Neural cell (in vitro differentiated cells): ENCODE results near the gene TPP1. TPM values are rescaled to one million over a fixed set of nuclear protein-coding genes. Genes with fewer than 3 reads are reported as not detected.

Experiments used
- H2AFZ ChIP-seq: fragments of 200-600, 300-800 bp; sonication (generic), shearing (Covaris generic); 2 replicates; pipeline ENCODE4 v1.6.0; 2014; ENCODE audit warnings: low read depth, mild to moderate bottlenecking, antibody characterized with exemption, low read length, moderate library complexity
- H3F3A ChIP-seq: fragments of 200-600 bp; shearing (Covaris generic); 2 replicates; pipeline ENCODE4 v1.6.1; 2016; ENCODE audit warnings: mild to moderate bottlenecking, moderate library complexity, mixed read lengths, antibody characterized with exemption, low read length; ENCODE audit not compliant: insufficient read depth, poor library complexity, severe bottlenecking
- H3K27ac ChIP-seq: fragments of 200-600, 300-800 bp; sonication (generic), shearing (Covaris generic); 2 replicates; pipeline ENCODE4 v1.5.1; 2014; ENCODE audit warnings: mild to moderate bottlenecking, low read length, moderate library complexity
- H3K27me3 ChIP-seq: fragments of 300-800, 200-600 bp; sonication (generic), shearing (Covaris generic); 2 replicates; pipeline ENCODE4 v1.6.0; 2014; ENCODE audit warnings: mild to moderate bottlenecking, low read depth, low read length, moderate library complexity; ENCODE audit not compliant: insufficient read depth
- H3K36me3 ChIP-seq: fragments of 300-800, 200-600 bp; sonication (generic), shearing (Covaris generic); 2 replicates; pipeline ENCODE4 v1.5.1; 2014; ENCODE audit warnings: mild to moderate bottlenecking, antibody characterized with exemption, low read length, moderate library complexity; ENCODE audit not compliant: insufficient read depth
- H3K4me2 ChIP-seq: fragments of 300-800, 200-600 bp; sonication (generic), shearing (Covaris generic); 2 replicates; pipeline ENCODE4 v1.6.0; 2014; ENCODE audit warnings: mild to moderate bottlenecking, low read length
- H3K4me3 ChIP-seq: fragments of 300-800, 200-600 bp; sonication (generic), shearing (Covaris generic); 2 replicates; pipeline ENCODE4 v1.5.1; 2014; ENCODE audit warnings: mild to moderate bottlenecking, low read length, moderate library complexity
- H3K79me2 ChIP-seq: fragments of 200-600 bp; shearing (Covaris generic); replicated peaks from 2 replicates; pipeline ENCODE4 v1.6.0; 2014; ENCODE audit warnings: mild to moderate bottlenecking, low read length, moderate library complexity; ENCODE audit not compliant: insufficient read depth
- H3K9ac ChIP-seq: fragments of 300-800, 200-600 bp; sonication (generic), shearing (Covaris generic); 2 replicates; pipeline ENCODE4 v1.6.1; 2016; ENCODE audit warnings: mild to moderate bottlenecking, low read length, mixed read lengths
- H3K9me2 ChIP-seq: fragments of 200-600 bp; shearing (Covaris generic); 2 replicates; pipeline ENCODE4 v1.6.1; 2016; ENCODE audit warnings: mild to moderate bottlenecking, low read length, mixed read lengths; ENCODE audit not compliant: insufficient read depth
- H3K9me3 ChIP-seq: fragments of 200-600, 300-800 bp; sonication (generic), shearing (Covaris generic); 2 replicates; pipeline ENCODE4 v1.6.1; 2016; ENCODE audit warnings: mild to moderate bottlenecking, mixed run types, low read length, moderate library complexity, mixed read lengths
- H4K20me1 ChIP-seq: fragments of 200-600 bp; shearing (Covaris generic); 2 replicates; pipeline ENCODE4 v1.6.1; 2016; ENCODE audit warnings: mild to moderate bottlenecking, mixed run types; ENCODE audit not compliant: insufficient read depth
- EP300 ChIP-seq: fragments of 450-650 bp; conservative IDR thresholded peaks from 2 replicates; pipeline ENCODE4 v1.6.1; 2014; ENCODE audit warnings: antibody characterized with exemption, mild to moderate bottlenecking, moderate library complexity; ENCODE audit not compliant: poor library complexity, severe bottlenecking
- EZH2 ChIP-seq: fragments of 200-600, 300-800 bp; shearing (Covaris generic), sonication (generic); IDR thresholded peaks from 2 replicates; pipeline ENCODE4 v1.6.1; 2014; ENCODE audit warnings: antibody characterized with exemption, low read length, borderline replicate concordance, mild to moderate bottlenecking; ENCODE audit not compliant: insufficient read depth, poor library complexity, severe bottlenecking
- MXI1 ChIP-seq: fragments of 450-650 bp; conservative IDR thresholded peaks from 2 replicates; pipeline ENCODE4 v1.6.1; 2014; ENCODE audit warnings: antibody characterized with exemption, mild to moderate bottlenecking; ENCODE audit not compliant: poor library complexity, severe bottlenecking
- POLR2AphosphoS5 ChIP-seq: IDR thresholded peaks from 2 replicates; pipeline ENCODE4 v1.6.1; 2012
- RAD21 ChIP-seq: fragments of 450-650 bp; conservative IDR thresholded peaks from 2 replicates; pipeline ENCODE4 v1.6.1; 2014; ENCODE audit warnings: antibody characterized with exemption, mild to moderate bottlenecking, moderate library complexity
- REST ChIP-seq: IDR thresholded peaks from 2 replicates; pipeline ENCODE4 v1.6.1; 2012; ENCODE audit warnings: borderline replicate concordance
- SMC3 ChIP-seq: fragments of 450-650 bp; conservative IDR thresholded peaks from 2 replicates; pipeline ENCODE4 v1.6.1; 2014; ENCODE audit warnings: antibody characterized with exemption, mild to moderate bottlenecking, moderate library complexity; ENCODE audit not compliant: poor library complexity
- TAF1 ChIP-seq: IDR thresholded peaks from 2 replicates; pipeline ENCODE4 v1.6.1; 2012; ENCODE audit warnings: low read depth
- polyA plus RNA-seq: library from polyadenylated mRNA; depleted of rRNA; stranded (reverse); fragments of >200 nt; gene quantifications from 2 replicates; pipeline ENCODE4 v1.2.3, GENCODE V29; 2014
- TF ChIP-seq, protein P1 (sequence below): fragments of 450-650 bp; IDR thresholded peaks from 2 replicates; pipeline ENCODE4 v1.5.1; 2014; ENCODE audit warnings: antibody characterized with exemption, mild to moderate bottlenecking, moderate library complexity; ENCODE audit not compliant: poor library complexity, severe bottlenecking

Gene TPP1
- polyA plus RNA-seq, 1 donor from 2014 or later: 3.8 TPM

GRCh38 chr11:6630632-6631291, 11.5 kb upstream of the TPP1 start:
- Histone ChIP-seq H3K36me3 (peaks cover 21% of the 10 kb centered on the region), H3F3A (no peaks in the 10 kb centered on the region), H3K9me3 (no peaks in the 10 kb centered on the region), H3K9ac (no peak overlapping the region), H4K20me1 (peaks cover 15% of the 10 kb centered on the region), H3K79me2 (no peaks in the 10 kb centered on the region), H3K27ac (no peak overlapping the region), H2AFZ (no peak overlapping the region), H3K4me3 (no peak overlapping the region), H3K9me2 (no peaks in the 10 kb centered on the region), H3K4me2 (no peak overlapping the region), H3K27me3 (no peaks in the 10 kb centered on the region)
- TF ChIP-seq REST (no peak), SMC3 (no peak), RAD21 (no peak), TAF1 (no peak), EP300 (no peak), MXI1 (no peak), POLR2AphosphoS5 (no peak)
- TF ChIP-seq, protein P1, sequence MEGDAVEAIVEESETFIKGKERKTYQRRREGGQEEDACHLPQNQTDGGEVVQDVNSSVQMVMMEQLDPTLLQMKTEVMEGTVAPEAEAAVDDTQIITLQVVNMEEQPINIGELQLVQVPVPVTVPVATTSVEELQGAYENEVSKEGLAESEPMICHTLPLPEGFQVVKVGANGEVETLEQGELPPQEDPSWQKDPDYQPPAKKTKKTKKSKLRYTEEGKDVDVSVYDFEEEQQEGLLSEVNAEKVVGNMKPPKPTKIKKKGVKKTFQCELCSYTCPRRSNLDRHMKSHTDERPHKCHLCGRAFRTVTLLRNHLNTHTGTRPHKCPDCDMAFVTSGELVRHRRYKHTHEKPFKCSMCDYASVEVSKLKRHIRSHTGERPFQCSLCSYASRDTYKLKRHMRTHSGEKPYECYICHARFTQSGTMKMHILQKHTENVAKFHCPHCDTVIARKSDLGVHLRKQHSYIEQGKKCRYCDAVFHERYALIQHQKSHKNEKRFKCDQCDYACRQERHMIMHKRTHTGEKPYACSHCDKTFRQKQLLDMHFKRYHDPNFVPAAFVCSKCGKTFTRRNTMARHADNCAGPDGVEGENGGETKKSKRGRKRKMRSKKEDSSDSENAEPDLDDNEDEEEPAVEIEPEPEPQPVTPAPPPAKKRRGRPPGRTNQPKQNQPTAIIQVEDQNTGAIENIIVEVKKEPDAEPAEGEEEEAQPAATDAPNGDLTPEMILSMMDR: no peak

GRCh38 chr11:6629892-6630631, 10.8 kb upstream of the TPP1 start:
- H3K4me2 ChIP-seq: no peak overlapping the region

More at GRCh38 chr11:6629892-6630631, 10.8 kb upstream of the TPP1 start:
- TF ChIP-seq SMC3 (no peak), TAF1 (no peak), POLR2AphosphoS5 (no peak), REST (no peak), MXI1 (no peak), EZH2 (no peak), RAD21 (no peak), EP300 (no peak)
- TF ChIP-seq, protein P1: no peak
- no peak overlapping the region for H3K27ac ChIP-seq
- no peaks in the 10 kb centered on the region for H3F3A ChIP-seq
- no peaks in the 10 kb centered on the region for H3K9me3 ChIP-seq
- H3K36me3 ChIP-seq: peaks cover 21% of the 10 kb centered on the region
- no peaks in the 10 kb centered on the region for H3K9me2 ChIP-seq
- H3K27me3 ChIP-seq: no peaks in the 10 kb centered on the region
- no peak overlapping the region for H3K4me3 ChIP-seq
- no peak overlapping the region for H2AFZ ChIP-seq
- no peaks in the 10 kb centered on the region for H3K79me2 ChIP-seq
- H4K20me1 ChIP-seq: peaks cover 8% of the 10 kb centered on the region
- H3K9ac ChIP-seq: no peak overlapping the region
